Stimulated activated CD4-positive, alpha-beta T cell treated with anti-CD3 and anti-CD28 coated beads, Interleukin-1b, Interleukin-23, amount 100 ng/mL, for 4 hours (primary cell): ENCODE results near the gene KIAA0586.
A peak's percentile ranks its signal among the peaks of the same experiment; 100 is the strongest.
"Not testable (repeated sequence)": the region's sequence is repeated elsewhere in the genome, so short reads cannot be mapped to it uniquely, and the experiment has no call there.

Experiments
- DNase-seq, 2 donors: peaks; one replicate each; pipeline ENCODE4 v3.0.0-alpha.2; 2020; ENCODE audit warnings: low read depth in 2 of 2

The KIAA0586 gene

GRCh38 chr14:58427281-58428117 is at the start of gene KIAA0586, which contains the start of gene TIMM9:
TSS of gene KIAA0586 (plus strand) at chr14:58427719. CDS start at chr14:58428265, 546 bp downstream.
TSS of gene TIMM9 (minus strand) at chr14:58427531. CDS start at chr14:58411945, 15,586 bp downstream.
- peak; percentile 87 to 93 for DNase-seq

GRCh38 chr14:58390830-58391229 is 36.7 kb upstream of the KIAA0586 start:
- DNase-seq: no peak

GRCh38 chr14:58395562-58395811 is 32.0 kb upstream of the KIAA0586 start:
- DNase-seq: no peak

DNA sequence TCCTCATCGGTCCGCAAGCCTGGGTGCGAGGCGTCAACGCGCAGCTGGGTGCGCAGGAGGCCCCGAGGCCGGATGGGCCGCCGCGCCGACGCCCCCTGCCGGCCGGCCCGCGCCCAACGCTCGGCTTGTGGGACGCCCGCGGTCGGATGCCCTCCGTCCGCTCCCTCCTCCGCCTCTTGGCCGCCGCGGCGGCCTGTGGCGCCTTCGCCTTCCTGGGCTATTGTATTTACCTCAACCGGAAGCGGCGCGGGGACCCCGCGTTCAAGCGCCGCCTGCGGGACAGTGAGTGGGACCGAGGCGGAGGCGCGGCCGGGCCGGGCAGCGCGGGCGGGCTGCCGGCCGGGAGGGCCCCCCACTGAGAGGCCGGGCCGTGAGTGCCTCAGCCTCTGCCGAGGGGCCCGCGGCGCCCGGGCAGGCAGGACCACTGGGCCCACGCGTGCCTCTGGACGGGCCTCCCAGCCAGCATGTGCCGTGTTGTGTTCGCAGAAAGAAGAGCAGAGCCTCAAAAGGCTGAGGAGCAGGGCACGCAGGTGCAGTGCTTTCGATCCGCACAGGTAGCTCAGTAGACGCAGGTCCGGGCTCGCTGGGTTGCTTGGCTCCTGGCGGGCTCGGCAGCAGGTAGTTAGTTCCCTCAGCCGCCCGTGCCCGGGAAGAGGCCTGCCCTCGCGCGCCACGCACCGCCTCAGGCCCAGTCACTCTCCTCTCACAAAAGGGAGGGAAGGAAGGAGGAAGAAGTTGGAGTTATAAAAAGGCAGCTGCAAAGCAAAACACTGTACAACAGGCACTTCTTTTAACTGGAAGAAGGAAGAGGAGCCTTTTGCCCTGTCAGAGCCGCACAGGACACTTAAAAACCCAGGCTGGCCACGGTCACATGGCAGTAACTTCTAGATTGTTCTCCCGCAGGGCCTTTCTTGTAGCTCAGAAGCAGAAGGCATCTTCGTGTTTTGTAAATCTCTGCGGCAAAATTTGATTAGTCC is 31.4 kb upstream of the KIAA0586 start, which contains the start of gene TOMM20L:
Gene TOMM20L, plus strand, starts transcription at position 119 of the 977 bp plus-strand sequence. Its CDS starts 28 bp downstream, at position 147.
- peak; percentile 58 to 65 for DNase-seq

- DNase-seq: no peak
Measured at GRCh38 chr14:58397156-58397555, 30.4 kb upstream of the KIAA0586 start.

GRCh38 chr14:58398495-58398894 is 29.0 kb upstream of the KIAA0586 start:
- no peak for DNase-seq

DNA sequence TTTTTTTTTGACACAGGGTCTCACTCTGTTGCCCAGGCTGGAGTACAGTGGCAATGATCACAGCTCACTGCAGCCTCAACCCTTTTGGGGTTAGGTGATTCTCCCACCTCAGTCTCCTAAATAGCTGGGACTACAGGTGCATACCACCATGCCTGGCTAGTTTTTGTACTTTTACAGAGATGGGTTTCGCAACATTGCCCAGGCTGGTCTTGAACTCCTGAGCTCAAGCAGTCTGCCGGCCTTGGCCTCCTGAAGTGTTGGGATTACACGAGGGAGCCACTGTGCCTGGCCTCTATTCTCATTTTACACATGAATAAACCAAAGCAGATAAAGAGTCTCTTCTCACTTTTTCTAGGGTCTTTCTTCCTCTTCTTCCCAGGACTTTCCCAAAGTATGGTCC is 28.6 kb upstream of the KIAA0586 start:
- DNase-seq: no peak

GRCh38 chr14:58401587-58401986 is 25.9 kb upstream of the KIAA0586 start:
- DNase-seq: no peak

DNA sequence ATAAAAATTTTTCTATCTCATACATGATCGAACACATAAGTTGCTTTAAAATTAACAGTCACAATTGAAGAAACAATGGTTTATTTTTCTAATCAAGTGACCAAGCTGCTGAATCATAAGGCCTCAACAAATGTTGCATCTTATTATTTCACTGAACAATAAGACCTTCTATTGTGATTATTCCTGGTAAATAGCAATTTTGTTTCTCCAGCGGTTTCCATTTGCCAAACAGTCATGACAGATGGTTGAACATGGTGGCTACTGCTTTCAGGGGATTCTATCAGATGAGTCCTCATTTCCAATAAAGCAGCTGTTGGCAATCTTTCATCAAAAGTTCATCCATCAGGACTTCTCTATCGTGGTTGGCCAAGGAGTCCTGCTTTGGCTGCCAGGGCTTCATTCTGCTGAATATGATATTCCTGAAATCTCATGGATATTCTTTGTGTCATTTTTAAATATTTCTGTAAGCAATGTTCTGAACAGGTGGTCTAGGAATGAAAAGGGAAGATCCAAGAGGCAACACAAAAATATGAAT is 18.8 kb upstream of the KIAA0586 start:
- DNase-seq: no peak

- DNase-seq: no peak
Measured at GRCh38 chr14:58414845-58415244, 12.7 kb upstream of the KIAA0586 start.

DNA sequence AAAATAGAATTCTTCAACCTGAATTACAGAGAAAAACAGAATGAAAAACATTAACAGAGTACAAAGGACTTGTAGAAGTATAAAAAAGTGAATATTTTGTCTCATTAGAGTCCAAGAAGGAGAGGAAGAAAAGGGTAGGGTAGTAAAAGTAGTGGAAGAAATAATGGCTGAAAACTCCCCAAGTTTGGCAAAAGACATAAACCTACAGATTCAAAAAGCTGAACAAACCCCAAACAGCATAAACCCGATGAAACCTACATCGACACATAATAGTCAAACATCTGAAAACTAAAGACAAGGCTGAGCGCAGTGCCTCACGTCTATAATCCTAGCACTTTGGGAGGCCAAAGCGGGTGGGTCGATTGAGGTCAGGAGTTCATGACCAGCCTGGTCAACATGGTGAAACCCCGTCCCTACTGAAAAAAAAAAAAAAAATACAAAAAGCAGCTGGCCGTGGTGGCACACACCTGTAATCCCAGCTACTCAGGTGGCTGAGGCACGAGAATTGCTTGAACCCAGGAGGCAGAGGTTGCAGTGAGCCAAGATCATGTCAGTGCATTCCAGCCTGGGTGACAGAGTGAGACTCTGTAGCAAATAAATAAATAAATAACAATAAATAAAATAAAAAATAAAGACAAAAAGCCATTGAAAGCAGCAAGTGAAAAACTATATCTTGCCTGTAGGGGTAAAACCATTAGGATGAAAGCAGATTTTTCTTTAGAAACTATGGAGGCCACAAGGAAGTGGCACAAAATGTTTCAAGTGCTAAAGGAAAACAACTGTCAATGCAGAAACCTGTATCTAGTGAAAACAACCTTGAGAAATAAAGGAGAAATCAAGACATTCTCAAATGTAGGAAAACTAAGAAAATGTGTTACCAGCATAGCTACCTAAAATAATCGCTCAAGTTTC is 11.6 kb upstream of the KIAA0586 start:
- no peak for DNase-seq

DNA sequence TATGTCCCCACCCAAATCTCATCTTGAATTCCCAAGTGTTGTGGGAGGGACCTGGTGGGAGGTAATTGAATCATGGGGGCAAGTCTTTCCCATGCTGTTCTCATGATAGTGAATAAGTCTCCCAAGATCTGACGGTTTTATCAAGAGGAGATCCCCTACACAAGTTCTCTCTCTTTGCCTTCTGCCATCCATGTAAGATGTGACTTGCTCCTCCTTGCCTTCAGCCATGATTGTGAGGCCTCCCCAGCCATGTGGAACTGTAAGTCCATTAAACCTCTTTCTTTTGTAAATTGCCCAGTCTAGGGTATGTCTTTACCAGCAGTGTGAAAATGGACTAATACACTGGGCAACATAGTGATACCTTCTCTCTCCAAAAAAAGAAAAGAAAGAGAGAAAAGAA is 10.6 kb upstream of the KIAA0586 start:
- DNase-seq: not testable (repeated sequence)

GRCh38 chr14:58426670-58427280 is 744 bp upstream of the KIAA0586 start:
- peak; percentile 40 to 47 for DNase-seq

- DNase-seq: no peak
Measured at GRCh38 chr14:58428118-58428683, 682 bp downstream of the KIAA0586 start.

- no peak for DNase-seq
Measured at GRCh38 chr14:58430156-58430555, 2.6 kb downstream of the KIAA0586 start.

- no peak for DNase-seq
Measured at GRCh38 chr14:58439476-58439875, 12.0 kb downstream of the KIAA0586 start.

DNA sequence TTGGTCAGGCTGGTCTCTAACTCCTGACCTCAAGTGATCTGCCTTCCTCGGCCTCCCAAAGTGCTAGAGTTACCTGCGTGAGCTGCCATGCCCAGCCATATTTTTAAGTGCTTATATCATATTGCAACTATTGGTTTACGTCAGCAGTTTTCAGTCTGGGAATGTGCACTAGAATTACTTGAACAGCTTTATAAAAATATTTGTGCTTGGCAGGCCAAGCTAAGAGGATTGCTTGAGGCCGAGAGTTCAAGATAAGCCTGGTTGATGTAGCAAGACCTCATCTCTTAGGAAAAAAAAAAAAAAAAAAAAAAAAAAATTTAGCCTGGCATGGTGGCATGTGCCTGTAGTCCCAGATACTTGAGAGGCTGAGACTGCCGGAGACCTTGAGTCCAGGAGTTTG is 17.1 kb downstream of the KIAA0586 start:
- no peak for DNase-seq

- no peak for DNase-seq
Measured at GRCh38 chr14:58455593-58456265, 28.2 kb downstream of the KIAA0586 start.

DNA sequence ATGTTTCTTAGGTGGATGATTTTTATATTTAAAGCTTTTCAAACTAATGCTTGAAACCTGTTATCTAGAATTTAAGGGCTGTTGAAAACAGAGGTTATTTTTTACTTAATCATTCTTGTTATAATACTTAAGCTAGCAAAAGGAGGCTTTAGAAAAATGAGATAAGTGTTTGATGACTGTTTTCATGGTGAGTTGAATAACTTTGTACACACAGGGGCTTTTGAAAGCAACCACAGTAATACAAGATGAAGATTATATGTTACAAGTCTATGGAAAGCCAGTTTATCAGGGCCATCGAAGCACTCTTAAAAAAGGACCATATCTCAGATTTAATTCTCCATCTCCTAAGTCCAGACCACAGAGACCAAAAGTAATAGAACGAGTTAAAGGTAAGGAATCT is 33.3 kb downstream of the KIAA0586 start:
- DNase-seq: no peak

DNA sequence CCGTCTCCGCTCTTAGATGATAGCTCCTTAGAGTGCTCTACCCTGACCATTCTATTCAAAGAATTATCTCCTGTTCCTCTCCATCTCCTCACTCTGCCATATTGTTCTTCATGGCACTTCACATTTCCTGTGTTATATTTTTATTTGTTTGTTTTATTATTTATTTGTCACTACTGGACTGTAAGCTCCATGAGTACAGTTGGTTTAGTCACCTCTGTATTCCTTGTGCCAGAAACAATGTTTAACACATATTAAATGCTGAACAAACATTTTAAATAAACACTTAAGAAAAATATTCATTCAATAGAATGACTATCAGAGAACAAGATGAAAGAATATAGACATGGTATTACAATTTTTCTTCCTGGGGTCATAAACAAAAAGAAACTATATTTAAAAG is 35.6 kb downstream of the KIAA0586 start:
- no peak for DNase-seq
